Measurements from ENCODE around the gene GTPBP4.

- TF ChIP-seq CTCF (IDR thresholded peaks at IDR 0.05) = no peak
- no peak for TF ChIP-seq POLR2A (IDR thresholded peaks at IDR 0.05)
Measured at GRCh38 chr10:966466-967235, 21.6 kb upstream of the GTPBP4 start.
